Endothelial cell of umbilical vein (primary cell): ENCODE data around the gene EIF3K. TPM values are rescaled to one million over a fixed set of nuclear protein-coding genes. Genes with fewer than 3 reads are reported as not detected.

ENCODE experiments used
- BruUV-seq: library from RNA; stranded (reverse); fragments of 400-500 nt; replicated peaks from 2 replicates; lab custom pipeline; 2021; lab: Mats Ljungman, UMichigan
- CTCF ChIA-PET: fragments of 300-600, 350-600 bp; sonication (Branson Sonifier 250); formaldehyde crosslinking; loops from one replicate; lab custom pipeline; 2021; ENCODE audit warnings: antibody characterized with exemption, inconsistent platforms; lab: Charles Lee
- POLR2A ChIA-PET: fragments of 300-600, 350-600 bp; sonication (Branson Sonifier 250); formaldehyde crosslinking; loops from one replicate; lab custom pipeline; 2021; ENCODE audit warnings: antibody characterized with exemption, inconsistent platforms; lab: Charles Lee
- DNase-seq: peaks from one replicate; pipeline ENCODE4 v3.0.0-alpha.2; 2011; ENCODE audit warnings: low read depth, low spot score
- FAIRE-seq: peaks from 2 replicates; lab custom pipeline; 2011; peaks lifted over from hg19 to GRCh38; lab: Jason Lieb, UNC
- H2AFZ ChIP-seq: 2 replicates; pipeline ENCODE4 v1.6.0; 2012; ENCODE audit warnings: low read depth, low read length, control low read depth, inconsistent platforms
- H3K27ac ChIP-seq: 2 replicates; pipeline ENCODE4 v1.5.1; 2011; ENCODE audit warnings: low read depth, mild to moderate bottlenecking, control low read depth, low read length, moderate library complexity; ENCODE audit not compliant: insufficient read depth
- H3K27me3 ChIP-seq, 2 experiments: 2 replicates each; pipeline versions ENCODE4 v1.6.0 to v1.6.1; 2011; ENCODE audit warnings: low read length in 2 of 2, mixed read lengths in 1 of 2; ENCODE audit not compliant: control insufficient read depth in 2 of 2, insufficient read depth in 2 of 2
- H3K36me3 ChIP-seq, 2 experiments: 2 replicates in 1 of 2; 3 replicates in 1 of 2; pipeline ENCODE4 v1.5.1; 2011; ENCODE audit warnings: low read length in 2 of 2, mild to moderate bottlenecking in 1 of 2, moderate library complexity in 1 of 2; ENCODE audit not compliant: control insufficient read depth in 2 of 2, insufficient read depth in 2 of 2; ENCODE audit errors: extremely low read depth in 1 of 2
- H3K4me1 ChIP-seq: 3 replicates; pipeline ENCODE4 v1.5.1; 2011; ENCODE audit warnings: mild to moderate bottlenecking, low read length; ENCODE audit not compliant: control insufficient read depth, insufficient read depth; ENCODE audit errors: extremely low read depth
- H3K4me2 ChIP-seq: 2 replicates; pipeline ENCODE4 v1.6.1; 2011; ENCODE audit warnings: low read length, control low read depth, mixed read lengths; ENCODE audit not compliant: insufficient read depth
- H3K4me3 ChIP-seq, 3 experiments: fragments of 200-600 bp in 1 of 3; sonication (generic), shearing (Covaris generic) in 1 of 3; replicated peaks in 1 of 3; 2 replicates each; pipeline ENCODE4 v1.5.1; 2011 to 2016; ENCODE audit warnings: control low read depth in 3 of 3, low read length in 3 of 3, mild to moderate bottlenecking in 2 of 3, inconsistent platforms in 1 of 3, low read depth in 1 of 3, moderate library complexity in 1 of 3; ENCODE audit not compliant: insufficient read depth in 1 of 3
- H3K79me2 ChIP-seq: 2 replicates; pipeline ENCODE4 v1.6.0; 2012; ENCODE audit warnings: low read length, inconsistent platforms; ENCODE audit not compliant: control insufficient read depth, insufficient read depth
- H3K9ac ChIP-seq: replicated peaks from 2 replicates; pipeline ENCODE3; 2011; ENCODE audit warnings: low read length, control low read depth; ENCODE audit not compliant: insufficient read depth; ENCODE audit errors: extremely low read depth
- H3K9me1 ChIP-seq: replicated peaks from 3 replicates; pipeline ENCODE4 v1.6.0; 2011; ENCODE audit warnings: mild to moderate bottlenecking, low read length; ENCODE audit not compliant: control insufficient read depth, insufficient read depth; ENCODE audit errors: extremely low read depth
- H3K9me3 ChIP-seq: replicated peaks from 2 replicates; pipeline ENCODE4 v1.5.1; 2012; ENCODE audit warnings: low read length, inconsistent platforms; ENCODE audit not compliant: control insufficient read depth, insufficient read depth
- H4K20me1 ChIP-seq: replicated peaks from 2 replicates; pipeline ENCODE3; 2011; ENCODE audit warnings: mild to moderate bottlenecking, low read length; ENCODE audit not compliant: control insufficient read depth, insufficient read depth; ENCODE audit errors: extremely low read depth
- CTCF ChIP-seq, 2 donors: IDR thresholded peaks; 1 replicate in 1 of 2; 2 replicates in 1 of 2; pipeline ENCODE4 v1.5.1; 2011; ENCODE audit warnings: low read length in 2 of 2, mild to moderate bottlenecking in 2 of 2, moderate library complexity in 2 of 2, control low read depth in 1 of 2, inconsistent platforms in 1 of 2, low read depth in 1 of 2; ENCODE audit not compliant: insufficient read depth in 1 of 2; ENCODE audit errors: extremely low read depth in 1 of 2
- FOS ChIP-seq: IDR thresholded peaks from 2 replicates; pipeline ENCODE4 v1.6.1; 2011; ENCODE audit warnings: mild to moderate bottlenecking, low read length, moderate library complexity, borderline replicate concordance; ENCODE audit not compliant: insufficient read depth
- GATA2 ChIP-seq: IDR thresholded peaks from 2 replicates; pipeline ENCODE4 v1.7.0; 2011; ENCODE audit warnings: low read depth, mild to moderate bottlenecking, moderate library complexity, mixed read lengths, low read length; ENCODE audit not compliant: insufficient read length, insufficient read depth
- JUN ChIP-seq: IDR thresholded peaks from 2 replicates; pipeline ENCODE4 v1.6.1; 2011; ENCODE audit warnings: borderline replicate concordance, low read depth; ENCODE audit not compliant: insufficient read length, insufficient read depth
- MAX ChIP-seq: IDR thresholded peaks from 2 replicates; pipeline ENCODE4 v1.6.1; 2011; ENCODE audit not compliant: insufficient read depth, insufficient read length
- MYC ChIP-seq: IDR thresholded peaks from one replicate; pipeline ENCODE4 v1.6.1; 2011; ENCODE audit warnings: mild to moderate bottlenecking, low read depth, low read length
- POLR2AphosphoS5 ChIP-seq: IDR thresholded peaks from 2 replicates; pipeline ENCODE4 v1.6.1; 2012; ENCODE audit warnings: low read depth, mild to moderate bottlenecking, control low read depth, low read length, moderate library complexity; ENCODE audit not compliant: insufficient read depth
- dilution Hi-C: fragments of 300-500 bp; cut with MboI; formaldehyde crosslinking; loops from one replicate; pipeline ENCODE4 v1.15.0; 2019; ENCODE audit warnings: low sequenced_read_pairs; ENCODE audit not compliant: extremely low pct_ligation_motif_present
- intact Hi-C: fragments of 100-400 bp; cut with micrococcal nuclease; formaldehyde crosslinking; loops from one replicate; pipeline ENCODE4 v1.10.0; 2022
- polyA plus RNA-seq, 4 experiments: library from polyadenylated mRNA; depleted of rRNA in 3 of 4; stranded (reverse) in 3 of 4; unstranded in 1 of 4; fragments of >200 nt; gene quantifications; 2 replicates each; pipeline versions ENCODE4 v1.2.1 to v1.2.3, GENCODE V29; 2011 to 2012; ENCODE audit warnings: missing spikeins in 1 of 4
- total RNA-seq: library from RNA; stranded (reverse); gene quantifications from 2 replicates; pipeline ENCODE4 v1.2.3, GENCODE V29; 2021

The EIF3K gene
- total and polyA plus RNA-seq, 2 donors (not counting 3 experiments of a cell fraction or from before 2014, with no cell fraction given) = 267 to 584 TPM

- Histone ChIP-seq H3K9me3 (no peaks in the 10 kb centered on the region), H3K9me1 (no peaks in the 10 kb centered on the region), H3K27me3 (no peaks in the 10 kb centered on the region), H3K4me3 (no peak overlapping the region), H4K20me1 (no peaks in the 10 kb centered on the region), H3K4me2 (no peak overlapping the region), H3K27ac (no peak overlapping the region), H3K4me1 (no peaks in the 10 kb centered on the region), H2AFZ (no peak overlapping the region), H3K9ac (no peak overlapping the region), H3K79me2 (no peaks in the 10 kb centered on the region), H3K36me3 (peaks cover 21 to 38% of the 10 kb centered on the region in 2 experiments)
- FAIRE-seq (no peak), DNase-seq (no peak)
- no TSS peak for BruUV-seq
- ChIA-PET CTCF (interaction anchor here (1.0 kb wide), 1 partner anchor 11 kb away, joined by 5 read pairs; no protein-coding TSS in a partner anchor), POLR2A (no interaction called here)
- intact Hi-C loops (no loop called here), dilution Hi-C loops (no loop called here)
- TF ChIP-seq GATA2 (no peak), POLR2AphosphoS5 (no peak), CTCF (IDR thresholded peaks at IDR 0.05; ENCODE audit: extremely low read depth in 1 of 2, insufficient read depth in 1 of 2, low read depth in 1 of 2, low read length in 2 of 2) (no peak), MAX (no peak), FOS (no peak), MYC (no peak), JUN (no peak)
Measured at GRCh38 chr19:38626401-38626800, 7.4 kb downstream of the EIF3K start.
